Astrocyte (in vitro differentiated cells and primary cell): ENCODE data around the gene IFNGR2. TPM values are rescaled to one million over a fixed set of nuclear protein-coding genes. Genes with fewer than 3 reads are reported as not detected.

Experiments
- DNase-seq: peaks from one replicate; pipeline ENCODE4 v3.0.0-alpha.2; 2010; ENCODE audit warnings: low read depth
- FAIRE-seq: peaks from 2 replicates; lab custom pipeline; 2011; peaks lifted over from hg19 to GRCh38; lab: Jason Lieb, UNC
- H2AFZ ChIP-seq: 2 replicates; pipeline ENCODE4 v1.6.0; 2012; ENCODE audit warnings: low read depth, low read length, inconsistent platforms
- H3K27ac ChIP-seq: 2 replicates; pipeline ENCODE4 v1.5.1; 2011; ENCODE audit warnings: low read depth, low read length, inconsistent platforms
- H3K27me3 ChIP-seq: 2 replicates; pipeline ENCODE4 v1.6.0; 2011; ENCODE audit warnings: low read length, inconsistent platforms; ENCODE audit not compliant: insufficient read depth
- H3K36me3 ChIP-seq: 2 replicates; pipeline ENCODE4 v1.5.1; 2011; ENCODE audit warnings: low read length, inconsistent platforms; ENCODE audit not compliant: insufficient read depth
- H3K4me1 ChIP-seq: 2 replicates; pipeline ENCODE4 v1.5.1; 2011; ENCODE audit warnings: low read length, inconsistent platforms; ENCODE audit not compliant: insufficient read depth
- H3K4me2 ChIP-seq: 2 replicates; pipeline ENCODE4 v1.6.0; 2012; ENCODE audit warnings: low read length, inconsistent platforms
- H3K4me3 ChIP-seq: 2 replicates; pipeline ENCODE4 v1.5.1; 2011; ENCODE audit warnings: low read depth, mild to moderate bottlenecking, low read length, inconsistent platforms; ENCODE audit not compliant: insufficient read depth
- H3K79me2 ChIP-seq: 2 replicates; pipeline ENCODE4 v1.6.0; 2012; ENCODE audit warnings: mild to moderate bottlenecking, low read length, inconsistent platforms; ENCODE audit not compliant: insufficient read depth
- H3K9ac ChIP-seq: 2 replicates; pipeline ENCODE4 v1.6.0; 2012; ENCODE audit warnings: mild to moderate bottlenecking, low read length, inconsistent platforms
- H3K9me3 ChIP-seq: 2 replicates; pipeline ENCODE4 v1.5.1; 2012; ENCODE audit warnings: low read depth, mild to moderate bottlenecking, low read length, inconsistent platforms; ENCODE audit not compliant: insufficient read depth
- H4K20me1 ChIP-seq: 2 replicates; pipeline ENCODE4 v1.6.0; 2012; ENCODE audit warnings: low read length, inconsistent platforms; ENCODE audit not compliant: insufficient read depth
- H3K27ac Mint-ChIP-seq: one replicate; pipeline ENCODE4 v1.8.0; 2021; ENCODE audit warnings: mild to moderate bottlenecking, mixed read lengths; ENCODE audit not compliant: unreplicated experiment
- H3K27me3 Mint-ChIP-seq: one replicate; pipeline ENCODE4 v1.8.0; 2021; ENCODE audit warnings: low read depth, mixed read lengths; ENCODE audit not compliant: unreplicated experiment
- H3K36me3 Mint-ChIP-seq: one replicate; pipeline ENCODE4 v1.8.0; 2021; ENCODE audit warnings: low read depth, mixed read lengths; ENCODE audit not compliant: unreplicated experiment
- H3K4me1 Mint-ChIP-seq: one replicate; pipeline ENCODE4 v1.8.0; 2021; ENCODE audit warnings: low read depth, mixed read lengths; ENCODE audit not compliant: unreplicated experiment
- H3K4me3 Mint-ChIP-seq: one replicate; pipeline ENCODE4 v1.8.0; 2021; ENCODE audit warnings: mild to moderate bottlenecking, moderate library complexity, mixed read lengths; ENCODE audit not compliant: unreplicated experiment
- H3K9me3 Mint-ChIP-seq: one replicate; pipeline ENCODE4 v1.8.0; 2021; ENCODE audit warnings: mild to moderate bottlenecking, mixed read lengths; ENCODE audit not compliant: unreplicated experiment
- CTCF ChIP-seq: IDR thresholded peaks from 2 replicates; pipeline ENCODE4 v1.5.1; 2011; ENCODE audit warnings: low read depth, mild to moderate bottlenecking, inconsistent platforms, low read length, moderate library complexity; ENCODE audit not compliant: insufficient read depth
- EZH2 ChIP-seq: IDR thresholded peaks from 2 replicates; pipeline ENCODE4 v1.6.1; 2012; ENCODE audit warnings: mild to moderate bottlenecking, low read length, inconsistent platforms; ENCODE audit not compliant: insufficient read depth
- total RNA-seq: library from RNA; stranded (reverse); gene quantifications from 2 replicates; pipeline ENCODE4 v1.2.1, GENCODE V29; 2021

Gene IFNGR2
- total RNA-seq, 1 donor from 2014 or later = 58.9 TPM

GRCh38 chr21:33428669-33429068 lies 25.5 kb downstream of the IFNGR2 start:
- no peak overlapping the region for H3K4me2 ChIP-seq
- H2AFZ ChIP-seq = no peak overlapping the region
- TF ChIP-seq CTCF (no peak), EZH2 (no peak)
- no peaks in the 10 kb centered on the region for H3K9me3 ChIP-seq
- H3K36me3 Mint-ChIP-seq = peaks cover 26% of the 10 kb centered on the region
- peaks cover 32% of the 10 kb centered on the region for H4K20me1 ChIP-seq
- no peak overlapping the region for H3K27ac Mint-ChIP-seq
- H3K4me1 ChIP-seq = peaks cover under 1% of the 10 kb centered on the region
- H3K27ac ChIP-seq = no peak overlapping the region
- H3K9ac ChIP-seq = no peak overlapping the region
- no peaks in the 10 kb centered on the region for H3K27me3 Mint-ChIP-seq
- H3K4me3 ChIP-seq = no peak overlapping the region
- H3K27me3 ChIP-seq = no peaks in the 10 kb centered on the region
- FAIRE-seq = no peak
- H3K36me3 ChIP-seq = peaks cover 52% of the 10 kb centered on the region
- no peak for DNase-seq
- H3K9me3 Mint-ChIP-seq = no peaks in the 10 kb centered on the region
- peaks cover 6% of the 10 kb centered on the region for H3K4me1 Mint-ChIP-seq
- H3K79me2 ChIP-seq = peaks cover 7% of the 10 kb centered on the region
- no peak overlapping the region for H3K4me3 Mint-ChIP-seq

- Histone ChIP-seq H4K20me1 (peaks cover 36% of the 10 kb centered on the region), H3K9me3 (no peaks in the 10 kb centered on the region), H3K27ac (no peak overlapping the region), H3K4me1 (peaks cover 18% of the 10 kb centered on the region), H3K27me3 (no peaks in the 10 kb centered on the region), H3K79me2 (no peaks in the 10 kb centered on the region), H3K4me2 (no peak overlapping the region), H3K9ac (no peak overlapping the region), H3K4me3 (no peak overlapping the region), H2AFZ (no peak overlapping the region), H3K36me3 (peaks cover 40% of the 10 kb centered on the region)
- peaks cover 18% of the 10 kb centered on the region for H3K4me1 Mint-ChIP-seq
- TF ChIP-seq EZH2 (no peak), CTCF (no peak)
- DNase-seq (no peak), FAIRE-seq (no peak)
- H3K36me3 Mint-ChIP-seq = peaks cover 20% of the 10 kb centered on the region
- H3K9me3 Mint-ChIP-seq = no peaks in the 10 kb centered on the region
- no peak overlapping the region for H3K27ac Mint-ChIP-seq
- H3K27me3 Mint-ChIP-seq = no peaks in the 10 kb centered on the region
- no peak overlapping the region for H3K4me3 Mint-ChIP-seq
Measured at GRCh38 chr21:33430858-33431257, 27.6 kb downstream of the IFNGR2 start.

GRCh38 chr21:33432496-33432895 lies 29.3 kb downstream of the IFNGR2 start:
- TF ChIP-seq EZH2 (no peak), CTCF (no peak)
- FAIRE-seq (no peak), DNase-seq (no peak)
- peaks cover 27% of the 10 kb centered on the region for H4K20me1 ChIP-seq
- no peak overlapping the region for H3K4me2 ChIP-seq
- Mint-ChIP-seq H3K9me3 (no peaks in the 10 kb centered on the region), H3K27ac (no peak overlapping the region), H3K4me3 (no peak overlapping the region), H3K4me1 (peaks cover 18% of the 10 kb centered on the region), H3K27me3 (no peaks in the 10 kb centered on the region), H3K36me3 (peaks cover 18% of the 10 kb centered on the region)
- no peak overlapping the region for H3K4me3 ChIP-seq
- no peaks in the 10 kb centered on the region for H3K79me2 ChIP-seq
- peaks cover 44% of the 10 kb centered on the region for H3K36me3 ChIP-seq
- no peak overlapping the region for H2AFZ ChIP-seq
- no peak overlapping the region for H3K9ac ChIP-seq
- no peaks in the 10 kb centered on the region for H3K27me3 ChIP-seq
- H3K9me3 ChIP-seq = no peaks in the 10 kb centered on the region
- no peak overlapping the region for H3K27ac ChIP-seq
- peaks cover 18% of the 10 kb centered on the region for H3K4me1 ChIP-seq
